GM21381 (cell line): ENCODE data around the gene MYO16.
A peak's percentile ranks its signal among the peaks of the same experiment; 100 is the strongest.

Experiments
- ATAC-seq: cut with Tn5 transposase; IDR thresholded peaks from one replicate; pipeline ENCODE4 v1.9.1; 2021; ENCODE audit warnings: mild to moderate bottlenecking, moderate library complexity; ENCODE audit not compliant: unreplicated experiment

The MYO16 gene

DNA sequence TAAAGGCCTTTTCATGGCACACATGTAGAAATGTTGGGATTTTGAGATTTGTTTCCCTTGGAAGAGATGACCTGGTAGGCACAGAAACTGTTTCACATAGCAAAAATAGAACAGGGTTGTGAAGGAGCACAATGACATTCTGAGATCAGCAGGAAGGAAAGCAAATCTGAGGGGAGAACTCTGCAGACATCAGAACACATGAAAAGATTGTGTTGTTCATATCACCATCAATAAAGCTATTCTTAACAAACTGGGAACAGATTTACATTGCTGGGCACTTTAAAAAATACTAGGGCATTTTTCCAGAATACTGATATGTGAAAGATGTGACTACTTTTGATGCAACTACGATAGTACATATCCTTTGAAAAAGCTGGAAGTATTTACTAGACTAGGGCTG lies 481.7 kb downstream of the MYO16 start:
- no peak for ATAC-seq

DNA sequence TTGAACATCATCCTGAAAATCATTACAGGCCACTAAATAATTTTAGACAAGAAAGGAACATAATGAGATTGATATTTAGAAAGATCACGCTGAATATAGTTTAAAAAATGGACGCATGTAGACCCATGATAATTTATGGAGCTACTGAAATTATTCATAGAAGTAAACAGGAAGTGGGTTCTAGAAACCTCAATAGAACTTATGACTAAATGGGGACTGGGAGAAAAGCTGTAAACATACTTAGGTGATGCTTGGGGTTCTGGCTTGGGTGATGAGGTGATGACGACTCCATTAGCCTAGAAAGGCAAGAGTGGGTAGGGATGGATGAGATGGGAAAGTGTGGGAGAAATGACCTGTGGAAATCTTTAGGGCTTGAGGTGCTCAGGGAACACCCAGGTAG lies 484.0 kb downstream of the MYO16 start:
- ATAC-seq = no peak

DNA sequence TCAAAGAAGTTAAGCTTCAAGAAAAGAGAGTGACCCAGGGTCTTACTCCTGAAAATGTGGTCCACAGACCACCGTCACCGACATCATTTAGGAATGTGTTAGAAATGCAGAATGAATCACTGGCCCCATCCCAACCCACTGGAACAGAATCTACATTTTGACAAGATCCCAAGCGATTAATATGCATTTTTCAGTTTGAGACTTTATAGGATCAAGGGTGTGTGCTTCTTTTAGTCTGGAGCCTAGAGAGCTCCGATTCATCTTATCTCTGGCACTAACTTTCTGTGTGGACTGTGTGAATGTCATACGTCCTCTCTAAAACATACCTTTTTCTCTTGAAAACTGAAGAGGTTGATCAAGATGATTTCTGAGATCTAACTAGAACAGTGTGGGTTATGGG lies 484.8 kb downstream of the MYO16 start:
- ATAC-seq = no peak

DNA sequence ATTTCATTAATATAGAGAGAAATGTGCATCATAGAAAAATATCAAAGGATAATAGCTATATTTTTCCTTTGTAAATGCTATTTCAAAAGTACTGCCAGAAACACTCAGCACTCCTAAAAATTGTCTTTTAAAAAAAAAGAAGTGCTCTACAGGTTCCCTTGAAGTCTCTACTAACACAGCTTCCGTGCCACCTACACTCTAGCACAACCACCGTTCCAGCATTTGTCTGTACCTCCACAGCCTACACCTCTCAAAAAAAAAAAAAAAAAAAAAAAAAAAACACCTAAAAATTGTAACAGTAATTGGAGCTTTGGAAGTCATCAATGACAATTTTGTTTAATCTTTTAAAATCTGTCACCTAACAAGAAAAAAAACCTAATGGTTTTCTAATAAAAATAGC lies 485.6 kb downstream of the MYO16 start:
- no peak for ATAC-seq

DNA sequence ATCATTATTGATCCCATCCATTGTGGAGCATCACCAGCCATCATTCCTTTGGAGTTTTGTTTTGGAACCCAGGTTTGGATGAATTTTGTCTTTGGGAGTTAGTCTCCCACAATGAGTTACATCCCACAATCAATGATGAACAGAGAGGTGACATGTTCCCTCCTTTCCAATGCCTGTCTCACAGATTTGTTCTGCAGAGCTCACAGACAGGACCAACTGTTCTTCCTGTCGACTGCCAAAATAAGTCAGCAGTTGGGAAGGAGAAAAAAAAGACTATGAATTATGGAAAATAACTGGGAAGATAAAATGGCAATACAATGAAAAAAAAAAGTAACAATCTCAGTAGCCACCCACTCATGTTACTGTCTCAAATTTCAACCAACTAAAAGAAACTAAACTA lies 489.1 kb downstream of the MYO16 start:
- ATAC-seq = no peak

DNA sequence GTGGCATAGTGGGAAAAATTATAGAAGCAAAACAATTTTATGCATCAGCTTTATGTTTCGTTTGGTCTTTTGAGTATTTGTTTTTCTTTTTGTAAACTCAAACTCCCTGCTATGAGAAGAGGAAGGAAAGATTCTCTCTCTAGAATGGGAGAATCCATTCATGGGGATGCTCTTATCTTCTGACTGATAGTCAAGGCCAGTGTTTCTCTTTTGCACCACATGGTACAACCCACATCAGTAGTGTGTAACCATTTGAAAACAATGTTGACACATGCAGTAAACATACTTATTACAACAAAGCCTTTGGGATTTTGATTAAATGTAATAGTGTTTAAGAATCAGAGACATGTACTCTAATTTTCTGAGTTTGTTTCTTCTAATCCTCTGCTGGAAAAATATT lies 490.5 kb downstream of the MYO16 start:
- no peak for ATAC-seq

DNA sequence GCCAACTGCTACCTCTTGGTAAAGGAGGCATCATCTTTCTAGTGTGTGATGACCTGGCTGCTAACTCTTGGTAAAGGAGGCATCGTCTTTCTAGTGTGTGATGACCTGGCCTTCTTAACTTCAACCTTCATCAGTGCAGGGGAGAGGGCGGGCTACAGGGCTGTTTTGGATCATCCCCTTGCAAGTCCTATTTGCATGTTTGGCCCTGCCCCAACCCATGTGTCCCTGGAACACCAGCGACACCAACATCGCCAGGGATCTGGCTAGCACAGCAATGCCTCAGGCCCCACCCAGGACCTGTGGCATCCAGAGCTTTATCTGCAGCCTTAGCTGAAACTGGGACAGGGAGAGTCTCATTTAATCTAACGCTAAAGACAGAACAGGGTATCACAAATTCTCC lies 492.4 kb downstream of the MYO16 start:
- no peak for ATAC-seq

DNA sequence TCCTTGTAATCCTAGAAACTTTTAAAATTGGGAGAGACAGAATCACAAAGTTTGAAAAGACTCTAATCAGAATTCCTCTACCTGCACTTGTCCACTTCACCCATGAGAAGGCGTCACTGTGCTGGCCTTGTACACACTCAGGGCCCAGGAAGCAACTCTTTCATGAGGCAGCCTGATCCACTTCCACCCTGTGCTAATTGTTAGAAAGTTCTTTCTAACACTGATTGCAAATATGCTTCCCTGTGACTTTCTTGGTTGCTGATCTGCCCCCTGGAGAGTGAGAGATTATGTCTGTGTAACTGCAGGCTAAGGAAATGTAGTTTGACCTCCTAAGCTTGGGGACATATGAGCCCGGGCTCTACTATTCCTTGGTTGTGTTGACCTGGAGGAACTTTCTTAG lies 494.6 kb downstream of the MYO16 start:
- no peak for ATAC-seq

DNA sequence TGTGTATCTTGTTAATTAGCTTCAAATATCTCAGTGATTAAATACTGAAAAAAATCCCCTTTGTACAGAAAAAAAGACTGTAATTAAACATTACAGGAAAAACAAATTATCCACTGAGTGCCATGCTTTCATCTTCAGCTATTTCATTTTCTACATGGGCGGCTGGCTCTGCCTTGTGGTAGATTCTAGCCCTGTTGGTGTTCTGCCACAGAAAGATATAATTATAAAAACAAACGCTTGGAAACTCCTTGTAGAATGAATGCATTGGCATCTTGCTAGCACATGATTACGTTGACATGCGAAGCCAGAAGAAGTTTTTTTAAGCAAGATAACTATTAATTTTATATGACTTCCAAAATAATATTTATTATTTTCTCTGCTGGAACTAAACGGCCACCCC lies 496.8 kb downstream of the MYO16 start:
- ATAC-seq = no peak

DNA sequence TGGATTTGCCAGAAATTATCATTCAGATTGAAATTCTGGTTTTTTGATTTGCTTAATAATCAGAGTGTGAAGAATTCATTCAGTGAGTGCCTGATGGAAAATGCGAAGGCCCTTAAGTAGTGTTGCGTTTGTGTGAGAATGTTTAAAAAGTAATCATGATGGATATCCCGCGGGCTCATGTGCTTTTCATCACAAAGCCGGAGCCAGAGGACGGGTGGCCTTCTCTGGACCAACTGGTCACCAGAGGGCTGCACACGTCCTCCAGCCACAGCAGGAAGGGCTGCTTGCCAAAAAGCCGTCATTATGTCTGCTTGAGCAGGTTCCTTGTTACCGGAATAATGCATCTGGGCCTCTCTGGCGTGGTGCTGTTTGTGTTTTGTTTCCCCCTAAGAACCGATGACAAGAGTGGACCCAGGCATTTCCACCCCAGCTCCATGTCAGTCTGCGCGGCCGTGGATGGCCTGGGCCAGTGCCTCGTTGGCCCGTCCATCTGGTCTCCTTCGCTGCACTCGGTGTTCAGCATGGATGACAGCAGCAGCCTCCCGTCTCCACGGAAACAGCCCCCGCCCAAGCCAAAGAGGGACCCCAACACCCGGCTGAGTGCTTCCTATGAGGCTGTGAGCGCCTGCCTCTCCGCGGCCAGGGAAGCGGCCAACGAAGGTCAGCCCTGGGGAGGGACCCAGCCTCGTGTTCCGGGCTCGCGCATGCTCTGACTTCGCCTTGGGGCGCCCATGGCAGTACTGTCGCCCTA lies 497.7 kb downstream of the MYO16 start:
- no peak for ATAC-seq

DNA sequence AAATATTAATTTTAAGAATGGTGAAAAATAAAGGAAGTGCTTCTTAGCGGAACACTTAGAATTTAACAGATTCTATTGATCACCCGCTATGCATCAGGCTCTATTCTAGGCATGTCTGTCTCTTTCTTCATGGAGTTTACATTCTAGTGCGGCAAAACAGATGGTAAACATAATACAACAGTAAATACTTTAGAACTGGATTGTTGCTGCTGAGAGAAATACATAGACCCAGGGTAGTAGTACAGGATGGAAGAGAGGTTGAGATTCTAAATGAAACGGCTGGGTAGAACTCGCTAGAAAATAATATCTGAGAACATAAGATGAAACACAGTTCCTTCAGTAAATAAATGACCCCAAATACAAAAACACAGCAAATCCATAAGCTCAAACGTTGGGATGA lies 498.7 kb downstream of the MYO16 start:
- ATAC-seq = no peak

DNA sequence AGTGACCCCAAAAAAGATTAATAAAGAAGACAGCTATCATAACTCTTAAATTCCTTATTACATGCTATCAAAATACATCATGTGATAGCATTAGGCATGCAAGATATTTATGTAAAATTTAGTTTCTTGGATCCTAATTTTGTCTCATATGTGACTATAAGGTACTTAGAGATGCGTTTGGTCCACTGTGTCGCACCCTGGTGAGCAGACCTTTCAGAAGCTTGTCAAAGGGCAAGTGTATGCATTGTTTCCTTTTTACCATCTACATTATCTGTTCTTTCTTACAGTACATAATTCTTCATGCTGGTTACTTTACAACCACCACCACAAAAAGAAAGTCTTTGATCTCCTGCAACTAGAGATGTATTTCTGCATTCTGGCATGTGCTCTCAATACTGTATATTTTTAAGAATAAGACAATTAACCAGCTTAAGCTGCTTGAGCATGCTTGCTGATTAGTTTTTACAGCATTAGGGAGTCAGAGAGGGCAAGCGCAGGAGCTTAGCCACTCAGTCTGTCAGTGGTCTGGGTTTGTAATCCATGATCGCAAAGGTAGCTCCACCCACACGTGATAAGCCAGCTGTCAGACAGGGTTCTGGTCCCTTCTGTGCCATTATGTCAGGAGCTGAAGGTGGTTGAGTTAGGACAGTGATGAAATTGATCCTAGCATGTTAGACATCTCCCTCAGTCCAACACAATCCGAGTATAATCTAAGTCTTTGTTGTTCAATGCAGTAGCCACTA lies 500.9 kb downstream of the MYO16 start:
- ATAC-seq = no peak

DNA sequence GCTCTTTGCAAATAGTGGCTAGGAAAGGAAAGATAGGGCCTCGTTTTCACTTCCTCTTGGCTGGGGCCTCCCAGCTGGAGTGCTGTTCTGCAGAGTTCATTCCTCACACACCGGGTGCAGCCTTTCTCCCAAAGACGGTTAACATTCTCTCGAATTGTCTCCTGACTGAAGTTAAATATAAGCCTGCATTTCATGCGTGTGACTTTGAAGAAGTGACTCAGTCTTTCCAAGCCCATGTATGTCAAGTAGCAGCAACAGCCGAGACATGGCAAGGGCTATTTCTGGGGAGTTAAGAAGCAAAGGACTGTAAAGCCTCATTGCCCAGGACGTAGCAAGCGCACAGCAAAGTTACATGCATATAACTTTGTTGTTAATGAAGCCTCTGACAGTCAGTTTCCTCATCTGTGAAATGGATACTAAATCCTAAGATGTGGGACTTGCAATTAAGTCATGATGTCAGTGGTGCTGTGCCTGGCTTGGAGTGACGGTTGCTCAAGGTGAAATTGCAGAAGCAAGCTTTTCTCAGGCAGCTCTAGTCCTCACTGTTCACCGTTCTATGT lies 502.4 kb downstream of the MYO16 start:
- peak; percentile 85 for ATAC-seq

DNA sequence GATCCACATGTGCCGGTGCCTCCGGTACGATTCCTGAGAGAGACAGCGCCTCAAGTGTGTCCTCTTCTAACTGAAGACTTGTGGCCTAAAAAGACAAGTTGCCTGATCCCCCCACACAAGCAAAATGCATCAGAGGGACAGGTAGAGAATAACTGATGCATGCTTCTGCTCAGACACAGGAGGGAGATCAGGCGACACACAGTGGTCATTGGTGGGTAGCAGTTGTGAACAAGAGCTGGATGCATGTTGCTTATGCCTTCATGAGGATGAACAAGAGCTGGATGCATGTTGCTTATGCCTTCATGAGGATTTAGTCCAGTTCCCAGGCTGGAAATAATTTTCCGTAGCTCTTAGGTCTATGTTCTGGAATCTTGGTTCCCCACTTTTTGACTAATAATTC lies 505.6 kb downstream of the MYO16 start:
- ATAC-seq = no peak

DNA sequence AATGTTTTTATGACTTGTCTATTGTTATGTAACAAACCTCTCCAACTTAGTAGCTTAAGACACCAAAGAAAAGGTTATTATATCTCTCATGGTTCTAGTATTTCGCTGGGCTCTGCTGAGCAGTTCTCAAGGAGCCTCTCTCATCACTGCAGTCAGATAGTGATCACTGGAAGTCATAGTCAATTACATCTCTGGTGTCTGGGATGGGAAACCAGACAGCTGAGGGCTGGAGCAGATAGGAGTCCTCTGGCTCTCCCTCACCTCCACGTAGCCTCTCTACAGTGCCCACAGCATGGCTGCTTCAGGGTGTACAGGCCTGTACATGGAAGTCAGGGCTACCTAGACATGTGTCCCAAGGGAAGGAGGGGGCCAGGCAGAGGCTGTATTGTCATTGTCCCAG lies 507.5 kb downstream of the MYO16 start:
- ATAC-seq = no peak

DNA sequence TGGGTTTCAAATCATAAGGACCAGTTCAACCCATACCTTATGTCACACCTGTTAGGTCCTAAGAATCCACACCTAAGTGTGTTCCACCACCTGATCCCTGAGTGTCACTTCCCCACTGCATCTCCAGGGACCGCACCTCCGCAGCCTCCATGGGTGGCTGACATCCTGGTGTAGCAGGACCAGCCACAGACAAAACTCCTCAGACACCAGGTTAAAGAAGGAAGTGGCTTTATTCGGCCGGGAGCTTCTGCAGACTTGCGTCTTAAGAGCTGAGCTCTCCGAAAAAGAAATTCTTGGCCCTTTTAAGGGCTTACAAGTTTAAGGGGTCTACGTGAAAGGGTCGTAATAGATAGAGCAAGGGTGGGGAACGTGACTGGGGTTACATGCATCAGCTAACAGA lies 509.9 kb downstream of the MYO16 start:
- ATAC-seq = no peak

DNA sequence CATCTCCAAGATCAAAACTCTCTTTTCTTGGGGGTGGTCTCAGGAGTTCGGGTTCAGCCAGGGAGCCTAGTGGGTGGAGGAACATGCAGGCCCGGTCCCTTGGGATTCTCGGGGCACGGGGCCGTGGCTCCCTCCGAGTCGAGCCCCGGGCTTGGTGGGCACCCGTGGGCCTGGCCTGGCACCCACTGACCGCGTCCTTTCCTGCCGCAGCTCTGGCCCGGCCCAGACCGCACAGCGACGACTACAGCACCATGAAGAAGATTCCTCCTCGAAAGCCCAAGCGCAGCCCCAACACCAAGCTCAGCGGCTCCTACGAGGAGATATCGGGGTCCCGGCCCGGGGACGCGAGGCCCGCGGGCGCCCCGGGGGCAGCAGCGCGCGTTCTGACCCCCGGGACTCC lies 510.6 kb downstream of the MYO16 start:
- ATAC-seq = no peak

DNA sequence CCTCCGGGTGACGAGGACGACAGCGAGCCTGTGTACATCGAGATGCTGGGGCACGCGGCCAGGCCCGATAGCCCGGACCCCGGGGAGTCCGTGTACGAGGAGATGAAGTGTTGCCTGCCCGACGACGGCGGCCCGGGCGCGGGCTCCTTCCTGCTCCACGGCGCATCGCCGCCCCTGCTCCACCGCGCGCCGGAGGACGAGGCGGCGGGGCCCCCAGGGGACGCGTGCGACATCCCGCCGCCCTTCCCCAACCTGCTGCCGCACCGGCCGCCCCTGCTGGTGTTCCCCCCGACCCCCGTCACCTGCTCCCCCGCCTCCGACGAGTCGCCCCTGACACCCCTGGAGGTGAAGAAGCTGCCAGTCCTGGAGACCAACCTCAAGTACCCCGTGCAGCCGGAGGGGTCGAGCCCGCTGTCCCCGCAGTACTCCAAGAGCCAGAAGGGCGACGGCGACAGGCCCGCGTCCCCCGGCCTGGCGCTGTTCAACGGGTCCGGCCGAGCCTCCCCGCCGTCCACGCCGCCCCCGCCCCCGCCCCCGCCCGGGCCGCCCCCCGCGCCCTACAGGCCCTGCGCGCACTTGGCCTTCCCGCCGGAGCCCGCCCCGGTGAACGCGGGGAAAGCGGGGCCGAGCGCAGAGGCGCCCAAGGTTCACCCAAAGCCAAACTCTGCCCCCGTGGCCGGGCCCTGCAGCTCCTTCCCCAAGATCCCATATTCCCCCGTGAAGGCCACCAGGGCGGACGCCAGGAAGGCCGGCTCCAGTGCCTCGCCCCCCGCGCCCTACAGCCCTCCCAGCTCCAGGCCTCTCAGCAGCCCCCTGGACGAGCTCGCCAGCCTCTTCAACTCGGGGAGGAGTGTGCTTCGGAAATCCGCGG lies 511.3 kb downstream of the MYO16 start:
- ATAC-seq = no peak

DNA sequence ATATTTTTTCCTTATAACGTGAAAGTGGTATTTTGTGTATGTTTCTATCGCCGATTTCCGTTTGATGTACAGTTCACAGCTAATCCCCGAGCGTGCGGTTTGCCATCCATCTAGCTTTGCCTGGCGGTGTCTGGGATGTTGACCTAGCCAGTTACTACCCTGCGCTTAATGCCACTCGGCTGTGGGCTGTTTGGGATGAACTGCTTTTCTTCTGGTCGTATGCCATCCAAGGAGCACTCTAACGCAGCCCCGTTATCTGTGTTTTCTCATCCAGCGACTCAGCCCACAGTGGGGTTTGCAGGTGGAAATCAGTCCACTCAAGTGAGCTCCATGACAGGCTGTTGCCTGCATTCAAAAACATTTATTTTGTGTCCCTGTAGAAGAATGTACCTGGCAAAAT lies 512.3 kb downstream of the MYO16 start:
- no peak for ATAC-seq

DNA sequence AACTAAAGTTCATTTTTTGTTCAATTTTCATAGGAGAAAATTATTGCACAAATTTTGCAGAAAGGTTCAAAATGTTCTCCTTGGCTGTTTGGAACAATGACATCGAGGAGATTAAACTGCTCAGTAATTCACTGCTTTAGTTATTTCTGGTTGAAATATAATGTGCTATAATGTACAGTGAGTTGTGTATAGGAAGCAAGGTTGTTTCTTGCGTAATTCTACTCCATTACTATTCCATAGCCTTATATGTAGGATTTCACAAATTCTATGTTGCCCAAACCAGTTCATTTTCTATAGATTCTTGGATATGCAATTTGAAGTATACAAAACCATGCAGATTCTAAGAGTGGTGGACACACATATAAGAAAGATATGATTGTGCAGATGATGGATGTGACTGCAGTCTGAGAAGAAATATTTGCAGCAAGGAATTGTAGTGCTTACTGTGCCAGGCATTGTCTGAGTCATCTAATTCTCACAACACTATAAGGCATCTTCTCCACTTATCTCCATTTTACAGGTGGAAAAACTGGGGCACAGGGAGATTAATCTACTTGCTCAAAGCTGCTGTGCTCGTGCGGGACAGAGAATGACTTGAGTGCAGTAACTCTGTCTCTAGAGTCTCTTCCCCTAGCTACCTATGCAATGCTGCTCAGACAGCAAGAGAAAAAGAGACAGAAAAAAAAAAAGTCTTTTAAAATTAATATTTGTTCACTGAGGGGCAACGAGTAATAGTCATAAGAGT lies 515.5 kb downstream of the MYO16 start:
- ATAC-seq = no peak

DNA sequence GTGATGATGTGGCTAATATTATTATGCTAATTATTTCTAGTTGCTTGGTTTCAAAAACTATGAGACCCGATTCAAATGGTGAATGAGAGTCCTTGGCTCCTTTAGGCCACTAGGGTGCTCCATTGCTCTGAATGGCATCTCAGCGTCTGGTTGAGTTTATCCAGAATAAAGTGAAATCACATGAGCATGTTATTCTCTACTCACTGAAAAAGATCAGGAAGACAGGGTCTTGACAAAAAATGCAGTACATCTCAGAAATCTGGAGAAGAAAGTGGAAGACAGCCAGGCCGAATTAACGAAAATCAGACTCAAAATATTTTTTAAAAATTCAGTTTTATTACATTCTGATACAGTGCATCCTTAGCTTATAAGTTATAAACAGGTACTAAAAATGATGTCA lies 516.2 kb downstream of the MYO16 start:
- peak; percentile 89 for ATAC-seq
